Activated CD8-positive, alpha-beta T cell treated with anti-CD3 and anti-CD28 coated beads, Interleukin-2, amount 10 ng/mL, durations not matched to agents 7 days and 5 days (primary cell): ENCODE data around the gene SOCS7. TPM values are rescaled to one million over a fixed set of nuclear protein-coding genes. Genes with fewer than 3 reads are reported as not detected.

Experiments
- ATAC-seq: fragments of 150-1000 bp; cut with Tn5 transposase; one replicate; pipeline ENCODE4 v1.10.0; 2021; ENCODE audit warnings: moderate library complexity
- CTCF ChIA-PET: fragments of 350-600 bp; sonication (Branson Sonifier 250); formaldehyde crosslinking; loops from one replicate; lab custom pipeline; 2021; ENCODE audit warnings: antibody characterized with exemption; lab: Charles Lee
- POLR2A ChIA-PET: fragments of 350-600 bp; sonication (Branson Sonifier 250); formaldehyde crosslinking; loops from one replicate; lab custom pipeline; 2021; ENCODE audit warnings: antibody characterized with exemption; lab: Charles Lee
- DNase-seq: peaks from one replicate; pipeline ENCODE4 v3.0.0-alpha.2; 2020
- H3K27ac Mint-ChIP-seq: one replicate; pipeline ENCODE4 v1.8.0; 2021; ENCODE audit warnings: mild to moderate bottlenecking, mixed read lengths
- H3K27me3 Mint-ChIP-seq: one replicate; pipeline ENCODE4 v1.8.0; 2021; ENCODE audit warnings: low read depth, mixed read lengths
- H3K36me3 Mint-ChIP-seq: one replicate; pipeline ENCODE4 v1.8.0; 2021; ENCODE audit warnings: low read depth, mixed read lengths
- H3K4me1 Mint-ChIP-seq: one replicate; pipeline ENCODE4 v1.8.0; 2021; ENCODE audit warnings: low read depth, mixed read lengths
- H3K4me3 Mint-ChIP-seq: one replicate; pipeline ENCODE4 v1.8.0; 2021; ENCODE audit warnings: mild to moderate bottlenecking, mixed read lengths
- H3K9me3 Mint-ChIP-seq: one replicate; pipeline ENCODE4 v1.8.0; 2022; ENCODE audit warnings: mixed read lengths; ENCODE audit not compliant: insufficient read depth
- total RNA-seq, 2 experiments: library from RNA; stranded (reverse); gene quantifications; one replicate each; pipeline ENCODE4 v1.2.3, GENCODE V29; 2021

SOCS7 gene
- total RNA-seq, 2 experiments from 2014 or later, result 13.0 to 15.3 TPM

- ChIA-PET POLR2A (no interaction called here), CTCF (no interaction called here)
- Mint-ChIP-seq H3K36me3 (no peaks in the 10 kb centered on the region), H3K4me3 (no peak overlapping the region), H3K27me3 (peaks cover 15% of the 10 kb centered on the region), H3K4me1 (peaks cover 10% of the 10 kb centered on the region), H3K27ac (no peak overlapping the region), H3K9me3 (no peaks in the 10 kb centered on the region)
- ATAC-seq, result no peak
- DNase-seq, result no peak
Observed at GRCh38 chr17:38448208-38448771, 96.6 kb downstream of the SOCS7 start.

GRCh38 chr17:38449364-38449763 lies 97.7 kb downstream of the SOCS7 start:
- Mint-ChIP-seq H3K9me3 (no peaks in the 10 kb centered on the region), H3K27me3 (peaks cover 20% of the 10 kb centered on the region), H3K4me3 (no peak overlapping the region), H3K27ac (no peak overlapping the region), H3K4me1 (peaks cover 6% of the 10 kb centered on the region), H3K36me3 (no peaks in the 10 kb centered on the region)
- ChIA-PET CTCF (interaction anchor here (0.6 kb wide), 1 partner anchor 73 kb away, joined by 3 read pairs; no protein-coding TSS in a partner anchor), POLR2A (no interaction called here)
- DNase-seq, result no peak
- no peak for ATAC-seq

GRCh38 chr17:38450557-38451029 lies 98.9 kb downstream of the SOCS7 start:
- Mint-ChIP-seq H3K9me3 (no peaks in the 10 kb centered on the region), H3K4me1 (peaks cover 13% of the 10 kb centered on the region), H3K27ac (no peak overlapping the region), H3K27me3 (peaks cover 29% of the 10 kb centered on the region), H3K36me3 (no peaks in the 10 kb centered on the region), H3K4me3 (no peak overlapping the region)
- ChIA-PET CTCF (no interaction called here), POLR2A (interaction anchor here (1.0 kb wide), 1 partner anchor 12 kb away, joined by 3 read pairs; no protein-coding TSS in a partner anchor)
- DNase-seq (no peak), ATAC-seq (no peak)

- ChIA-PET POLR2A (interaction anchor here (1.0 kb wide), 1 partner anchor 12 kb away, joined by 3 read pairs; no protein-coding TSS in a partner anchor), CTCF (interaction anchor here (1.5 kb wide), 1 partner anchor 27 kb away, joined by 4 read pairs; no protein-coding TSS in a partner anchor)
Observed at GRCh38 chr17:38451030-38451839, 99.6 kb downstream of the SOCS7 start.

GRCh38 chr17:38451840-38452529 lies 100.3 kb downstream of the SOCS7 start:
- H3K9me3 Mint-ChIP-seq, result no peaks in the 10 kb centered on the region
- ChIA-PET CTCF (interaction anchor here (1.5 kb wide), 2 partner anchors 28 to 106 kb away, joined by 3 to 4 read pairs; no protein-coding TSS in a partner anchor), POLR2A (no interaction called here)
- DNase-seq, result no peak
- H3K4me3 Mint-ChIP-seq, result no peak overlapping the region
- no peak overlapping the region for H3K27ac Mint-ChIP-seq
- ATAC-seq, result no peak
- peaks cover 13% of the 10 kb centered on the region for H3K4me1 Mint-ChIP-seq
- H3K27me3 Mint-ChIP-seq, result peaks cover 35% of the 10 kb centered on the region
- no peaks in the 10 kb centered on the region for H3K36me3 Mint-ChIP-seq

More at GRCh38 chr17:38451030-38451839, 99.6 kb downstream of the SOCS7 start:
- H3K4me1 Mint-ChIP-seq, result peaks cover 13% of the 10 kb centered on the region
- H3K27ac Mint-ChIP-seq, result no peak overlapping the region
- no peaks in the 10 kb centered on the region for H3K9me3 Mint-ChIP-seq
- peaks cover 31% of the 10 kb centered on the region for H3K27me3 Mint-ChIP-seq
- H3K4me3 Mint-ChIP-seq, result no peak overlapping the region
- DNase-seq (no peak), ATAC-seq (no peak)
- H3K36me3 Mint-ChIP-seq, result no peaks in the 10 kb centered on the region

GRCh38 chr17:38452719-38453118 lies 101.1 kb downstream of the SOCS7 start:
- no peaks in the 10 kb centered on the region for H3K9me3 Mint-ChIP-seq
- H3K4me3 Mint-ChIP-seq, result no peak overlapping the region
- H3K27me3 Mint-ChIP-seq, result peaks cover 40% of the 10 kb centered on the region
- peaks cover 13% of the 10 kb centered on the region for H3K4me1 Mint-ChIP-seq
- ChIA-PET CTCF (interaction anchor here (1.5 kb wide), 1 partner anchor 105 kb away, joined by 3 read pairs; no protein-coding TSS in a partner anchor), POLR2A (no interaction called here)
- no peaks in the 10 kb centered on the region for H3K36me3 Mint-ChIP-seq
- no peak for ATAC-seq
- DNase-seq, result no peak
- no peak overlapping the region for H3K27ac Mint-ChIP-seq

GRCh38 chr17:38453951-38454421 lies 102.3 kb downstream of the SOCS7 start:
- CTCF ChIA-PET, result no interaction called here
- Mint-ChIP-seq H3K36me3 (no peaks in the 10 kb centered on the region), H3K4me1 (peaks cover 13% of the 10 kb centered on the region), H3K9me3 (no peaks in the 10 kb centered on the region), H3K27ac (no peak overlapping the region), H3K27me3 (peaks cover 40% of the 10 kb centered on the region), H3K4me3 (no peak overlapping the region)
- DNase-seq, result no peak
- POLR2A ChIA-PET, result no interaction called here
- ATAC-seq, result no peak

- Mint-ChIP-seq H3K36me3 (no peaks in the 10 kb centered on the region), H3K9me3 (no peaks in the 10 kb centered on the region), H3K27me3 (peaks cover 40% of the 10 kb centered on the region), H3K4me1 (peaks cover 13% of the 10 kb centered on the region), H3K27ac (no peak overlapping the region), H3K4me3 (no peak overlapping the region)
- DNase-seq, result no peak
- CTCF ChIA-PET, result no interaction called here
- POLR2A ChIA-PET, result no interaction called here
- no peak for ATAC-seq
Observed at GRCh38 chr17:38454532-38454931, 102.9 kb downstream of the SOCS7 start.

Other genes starting within 250 kb of the SOCS7 start
- not detected for gene TBC1D3E, start 223.9 kb upstream of the SOCS7 start, total RNA-seq
- gene TBC1D3, start 159.3 kb upstream of the SOCS7 start, total RNA-seq, result not detected
- 10 to 100 TPM; 25.8 to 26.3 TPM for gene MRPL45, start 54.7 kb upstream of the SOCS7 start, total RNA-seq
- gene GPR179, start 7.9 kb upstream of the SOCS7 start, total RNA-seq, result under 1 TPM in 1 of 2 experiments, not detected in 1; 0.08 TPM
- under 1 TPM; 0.24 to 0.47 TPM for gene ARHGAP23, start 76.6 kb downstream of the SOCS7 start, total RNA-seq